NB4 (cell line): ENCODE results near the gene IGSF21.

Experiments used
- CTCF ChIP-seq: IDR thresholded peaks from one replicate; pipeline ENCODE4 v1.5.1; 2012; ENCODE audit warnings: low read depth, low read length
- POLR2A ChIP-seq: IDR thresholded peaks from 2 replicates; pipeline ENCODE4 v1.6.1; 2011; ENCODE audit warnings: mild to moderate bottlenecking; ENCODE audit not compliant: insufficient read length; ENCODE audit errors: extremely low read depth
- TF ChIP-seq, protein P1 (sequence below): IDR thresholded peaks from 2 replicates; pipeline ENCODE4 v1.6.1; 2011; ENCODE audit warnings: low read depth, low read length

DNA sequence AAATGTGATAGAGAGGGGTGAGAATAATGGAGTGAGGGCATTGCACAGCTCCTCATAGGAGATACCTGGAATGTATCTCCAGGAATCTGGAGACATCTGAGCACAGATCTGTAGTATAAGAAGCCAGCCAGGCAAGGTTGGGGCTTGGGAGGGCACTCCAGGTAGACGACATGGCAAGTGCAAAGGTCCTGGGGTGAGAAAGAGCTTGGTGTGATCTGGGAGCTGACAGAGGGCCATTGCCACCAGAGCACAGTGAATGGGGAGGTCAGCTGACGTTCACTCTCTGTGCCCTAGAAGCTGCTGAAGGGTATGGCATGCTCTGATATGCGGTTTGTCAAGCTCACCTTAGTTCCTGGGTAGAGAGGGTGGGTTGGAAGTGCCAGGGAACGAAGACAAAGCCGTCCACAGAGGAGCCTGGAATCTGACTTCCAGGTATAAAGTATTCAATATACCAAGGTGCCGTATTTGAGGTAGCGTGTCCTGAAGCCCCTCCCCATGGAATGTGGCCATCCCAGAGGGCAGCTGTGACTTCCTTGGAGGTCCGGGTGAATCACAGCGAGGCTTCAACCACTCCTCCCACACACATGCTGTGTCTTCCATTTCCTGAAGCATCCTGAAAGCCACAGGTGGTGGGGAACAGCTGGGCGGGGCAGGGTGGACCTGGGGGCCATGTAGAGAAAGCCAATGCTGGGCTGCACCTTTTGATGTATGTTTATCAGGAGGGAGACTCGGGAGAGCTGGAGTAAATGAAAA is 190.5 kb downstream of the IGSF21 start:
- TF ChIP-seq CTCF, result no peak
- no peak for TF ChIP-seq POLR2A
- TF ChIP-seq, protein P1, sequence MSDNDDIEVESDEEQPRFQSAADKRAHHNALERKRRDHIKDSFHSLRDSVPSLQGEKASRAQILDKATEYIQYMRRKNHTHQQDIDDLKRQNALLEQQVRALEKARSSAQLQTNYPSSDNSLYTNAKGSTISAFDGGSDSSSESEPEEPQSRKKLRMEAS, result no peak
